Endodermal cell (in vitro differentiated cells): Measurements from ENCODE around the gene KLHL24. TPM values are rescaled to one million over a fixed set of nuclear protein-coding genes. Genes with fewer than 3 reads are reported as not detected.

Experiments used
- DNase-seq: peaks from one replicate; pipeline ENCODE4 v3.0.0-alpha.2; 2017
- H3K27ac ChIP-seq: 2 replicates; pipeline ENCODE4 v1.5.1; 2013; ENCODE audit warnings: mild to moderate bottlenecking, low read depth, low read length, moderate library complexity
- H3K27me3 ChIP-seq: 2 replicates; pipeline ENCODE4 v1.6.1; 2013; ENCODE audit warnings: mild to moderate bottlenecking, low read length, moderate library complexity; ENCODE audit not compliant: insufficient read depth, control insufficient read depth, poor library complexity, severe bottlenecking
- H3K36me3 ChIP-seq: 2 replicates; pipeline ENCODE4 v1.7.0; 2013; ENCODE audit warnings: mild to moderate bottlenecking, low read length, moderate library complexity; ENCODE audit not compliant: control insufficient read depth, insufficient read depth
- H3K4me1 ChIP-seq: one replicate; pipeline ENCODE4 v1.7.0; 2013; ENCODE audit warnings: low read length; ENCODE audit not compliant: control insufficient read depth, insufficient read depth
- H3K4me3 ChIP-seq: 2 replicates; pipeline ENCODE4 v1.5.1; 2013; ENCODE audit warnings: mild to moderate bottlenecking, low read length, moderate library complexity
- H3K9ac ChIP-seq: 2 replicates; pipeline ENCODE4 v1.6.1; 2013; ENCODE audit warnings: mild to moderate bottlenecking, low read length, moderate library complexity; ENCODE audit not compliant: poor library complexity, severe bottlenecking; ENCODE audit errors: extremely low read depth
- H3K9me3 ChIP-seq: 2 replicates; pipeline ENCODE4 v1.6.1; 2013; ENCODE audit warnings: mild to moderate bottlenecking, low read length, moderate library complexity; ENCODE audit not compliant: control insufficient read depth
- H3K27ac Mint-ChIP-seq: 2 replicates; pipeline ENCODE4 v1.8.0; 2020; ENCODE audit warnings: mixed read lengths
- H3K27me3 Mint-ChIP-seq: 2 replicates; pipeline ENCODE4 v1.8.0; 2021; ENCODE audit warnings: mild to moderate bottlenecking, mixed read lengths; ENCODE audit not compliant: insufficient read depth
- H3K36me3 Mint-ChIP-seq: 2 replicates; pipeline ENCODE4 v1.8.0; 2020; ENCODE audit warnings: low read depth, mixed read lengths
- H3K4me1 Mint-ChIP-seq: 2 replicates; pipeline ENCODE4 v1.8.0; 2020; ENCODE audit warnings: mixed read lengths
- H3K4me3 Mint-ChIP-seq: 2 replicates; pipeline ENCODE4 v1.8.0; 2020; ENCODE audit warnings: mild to moderate bottlenecking, moderate library complexity, mixed read lengths
- H3K9me3 Mint-ChIP-seq: 2 replicates; pipeline ENCODE4 v1.8.0; 2020; ENCODE audit warnings: mild to moderate bottlenecking, mixed read lengths
- CTCF ChIP-seq: fragments of 200-600 bp; sonication (generic); conservative IDR thresholded peaks from 2 replicates; pipeline ENCODE4 v1.5.0; 2021; ENCODE audit warnings: antibody characterized with exemption, mild to moderate bottlenecking
- WGBS, 2 experiments: methylation state at CpG; one replicate each; pipeline versions ENCODE4 v1.1.5 to v1.1.7; 2013; ENCODE audit warnings: missing lambda C conversion rate in 2 of 2, mixed read lengths in 1 of 2; ENCODE audit not compliant: insufficient coverage in 1 of 2, insufficient read length in 1 of 2; 5-methylcytosine and 5-hydroxymethylcytosine counted together
- total RNA-seq, 2 donors: library from RNA; stranded (reverse); fragmentation: NEBNext Ultra II Directional in 1 of 2; extraction: Animal tissue kit (Norgen Biotek cat#: 25700) in 1 of 2; gene quantifications; 2 replicates in 1 of 2; 3 replicates in 1 of 2; pipeline ENCODE4 v1.2.1, GENCODE V29; 2021

The KLHL24 gene
- total RNA-seq, 2 donors from 2014 or later, result 29.9 to 39.9 TPM

- peak overlapping the region; percentile 65 for H3K27ac Mint-ChIP-seq
- peaks cover 84% of the 10 kb centered on the region for H3K36me3 Mint-ChIP-seq
- no peak for TF ChIP-seq CTCF
- H3K27me3 ChIP-seq, result no peaks in the 10 kb centered on the region
- no peak overlapping the region for H3K4me3 ChIP-seq
- H3K27ac ChIP-seq, result no peak overlapping the region
- H3K9ac ChIP-seq, result no peak overlapping the region
- peaks cover 1% of the 10 kb centered on the region for H3K4me1 Mint-ChIP-seq
- 84 to 94% methylated on average over 5 to 6 of the region's 6 CpGs for WGBS, 2 experiments
- DNase-seq, result no peak
- no peaks in the 10 kb centered on the region for H3K27me3 Mint-ChIP-seq
- peaks cover 94% of the 10 kb centered on the region for H3K36me3 ChIP-seq
- peaks cover 7% of the 10 kb centered on the region for H3K9me3 ChIP-seq
- no peak overlapping the region for H3K4me3 Mint-ChIP-seq
- no peaks in the 10 kb centered on the region for H3K9me3 Mint-ChIP-seq
- H3K4me1 ChIP-seq, result no peaks in the 10 kb centered on the region
Measured at GRCh38 chr3:183725387-183725786, 90.0 kb downstream of the KLHL24 start.

DNA sequence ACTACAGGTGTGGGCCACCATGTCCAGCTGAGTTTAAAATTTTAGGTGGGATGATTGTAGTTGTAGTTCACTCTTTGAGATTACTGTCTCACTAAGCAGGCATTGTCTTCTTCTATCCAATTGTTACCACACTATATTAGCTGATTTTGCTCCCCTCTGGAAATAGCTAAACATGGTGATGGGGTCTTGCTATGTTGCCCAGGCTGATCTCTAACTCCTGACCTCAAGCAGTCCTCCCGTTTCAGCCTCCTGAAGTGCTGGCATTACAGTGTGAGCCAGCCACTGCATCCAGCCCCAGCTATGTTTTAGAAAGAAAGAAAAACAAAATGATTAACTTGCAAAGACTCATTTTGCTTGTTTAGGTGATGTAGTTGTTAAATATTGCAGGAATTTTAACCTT, 92.8 kb downstream of the KLHL24 start:
- peaks cover 91% of the 10 kb centered on the region for H3K36me3 ChIP-seq
- no peaks in the 10 kb centered on the region for H3K4me1 ChIP-seq
- no peaks in the 10 kb centered on the region for H3K27me3 ChIP-seq
- H3K27ac Mint-ChIP-seq, result no peak overlapping the region
- 60 to 94% methylated on average over 1 of the region's 1 CpG for WGBS, 2 experiments
- H3K4me1 Mint-ChIP-seq, result no peaks in the 10 kb centered on the region
- no peak for TF ChIP-seq CTCF
- H3K9me3 ChIP-seq, result peaks cover 7% of the 10 kb centered on the region
- H3K9me3 Mint-ChIP-seq, result no peaks in the 10 kb centered on the region
- no peaks in the 10 kb centered on the region for H3K27me3 Mint-ChIP-seq
- no peak overlapping the region for H3K4me3 ChIP-seq
- no peak overlapping the region for H3K4me3 Mint-ChIP-seq
- DNase-seq, result no peak
- no peak overlapping the region for H3K27ac ChIP-seq
- H3K36me3 Mint-ChIP-seq, result peaks cover 82% of the 10 kb centered on the region
- no peak overlapping the region for H3K9ac ChIP-seq

- no peak overlapping the region for H3K9ac ChIP-seq
- no peaks in the 10 kb centered on the region for H3K4me1 Mint-ChIP-seq
- no peak overlapping the region for H3K27ac ChIP-seq
- WGBS, 2 experiments, result 100% methylated on average over 1 to 2 of the region's 2 CpGs
- no peak overlapping the region for H3K4me3 Mint-ChIP-seq
- no peak overlapping the region for H3K27ac Mint-ChIP-seq
- no peaks in the 10 kb centered on the region for H3K9me3 Mint-ChIP-seq
- TF ChIP-seq CTCF, result no peak
- peaks cover 92% of the 10 kb centered on the region for H3K36me3 ChIP-seq
- no peak for DNase-seq
- H3K36me3 Mint-ChIP-seq, result peaks cover 85% of the 10 kb centered on the region
- no peaks in the 10 kb centered on the region for H3K27me3 ChIP-seq
- no peaks in the 10 kb centered on the region for H3K4me1 ChIP-seq
- no peak overlapping the region for H3K4me3 ChIP-seq
- H3K9me3 ChIP-seq, result peaks cover 7% of the 10 kb centered on the region
- H3K27me3 Mint-ChIP-seq, result no peaks in the 10 kb centered on the region
Measured at GRCh38 chr3:183730361-183730760, 94.9 kb downstream of the KLHL24 start.
